A549 (cell line): ENCODE data around the gene SIGMAR1. TPM values are rescaled to one million over a fixed set of nuclear protein-coding genes. Genes with fewer than 3 reads are reported as not detected.
A peak's percentile ranks its signal among the peaks of the same experiment; 100 is the strongest.

Source experiments
- ATAC-seq, 2 experiments: fragments of 200-7000 bp in 1 of 2; fragments of >200 bp in 1 of 2; cut with Nextera tagmentation in 1 of 2; cut with Tn5 transposase in 1 of 2; 3 replicates each; pipeline versions ENCODE4 v1.8.0 to v1.9.1; 2018 to 2020; ENCODE audit warnings: mild to moderate bottlenecking in 1 of 2, moderate library complexity in 1 of 2
- CTCF ChIA-PET: fragments of 300-600 bp; sonication (Branson Sonifier 250); formaldehyde crosslinking; extraction: SDS; loops from one replicate; lab custom pipeline; 2021; ENCODE audit warnings: antibody characterized with exemption, inconsistent platforms; lab: Yijun Ruan, JAX
- POLR2A ChIA-PET: fragments of 350-600 bp; formaldehyde crosslinking; extraction: SDS; loops from one replicate; lab custom pipeline; 2021; ENCODE audit warnings: antibody characterized with exemption, inconsistent platforms; lab: Yijun Ruan, JAX
- DNase-seq, 2 experiments: peaks; one replicate each; pipeline versions ENCODE4 v3.0.0 to v3.0.0-alpha.2; 2011 to 2016; ENCODE audit warnings: low read depth in 1 of 2, low spot score in 1 of 2
- FAIRE-seq: peaks from 2 replicates; lab custom pipeline; 2011; peaks lifted over from hg19 to GRCh38; lab: Jason Lieb, UNC
- H3K27ac ChIP-seq, 2 experiments: fragments of >200 bp; sonication (Bioruptor Twin); formaldehyde crosslinking; 3 replicates each; pipeline ENCODE4 v1.5.1; 2016 to 2017
- H3K4me1 ChIP-seq: fragments of >200 bp; sonication (Bioruptor Twin); formaldehyde crosslinking; 3 replicates; pipeline ENCODE4 v1.6.1; 2016
- H3K4me2 ChIP-seq: fragments of >200 bp; sonication (Bioruptor Twin); formaldehyde crosslinking; 3 replicates; pipeline ENCODE4 v1.6.1; 2016
- H3K4me3 ChIP-seq: fragments of >200 bp; sonication (Bioruptor Twin); formaldehyde crosslinking; 3 replicates; pipeline ENCODE4 v1.5.1; 2016
- H3K9me3 ChIP-seq: fragments of >200 bp; sonication (Bioruptor Twin); formaldehyde crosslinking; 3 replicates; pipeline ENCODE4 v1.6.1; 2016
- CHD2 ChIP-seq: fragments of 150-350 bp; IDR thresholded peaks from 2 replicates; pipeline ENCODE4 v1.6.1; 2014; ENCODE audit warnings: low read length; ENCODE audit not compliant: partially characterized antibody
- EHF ChIP-seq: fragments of 250-450 bp; sonication (Bioruptor Pico); IDR thresholded peaks from 2 replicates; pipeline ENCODE4 v1.5.0; 2020; ENCODE audit warnings: mild to moderate bottlenecking
- ESRRA ChIP-seq: fragments of 150-350 bp; IDR thresholded peaks from 2 replicates; pipeline ENCODE4 v1.6.1; 2014; ENCODE audit warnings: mild to moderate bottlenecking, low read length, borderline replicate concordance
- HMGXB4 ChIP-seq: fragments of 250-450 bp; sonication (Bioruptor Pico); IDR thresholded peaks from 2 replicates; pipeline ENCODE4 v1.5.0; 2021; ENCODE audit warnings: mild to moderate bottlenecking, moderate library complexity, borderline replicate concordance
- HOXA7 ChIP-seq: fragments of 250-450 bp; sonication (Bioruptor Pico); IDR thresholded peaks from 2 replicates; pipeline ENCODE4 v1.5.0; 2020; ENCODE audit warnings: mild to moderate bottlenecking, moderate library complexity
- JUN ChIP-seq, 2 experiments: fragments of >200 bp; sonication (Bioruptor Twin); formaldehyde crosslinking; IDR thresholded peaks; 2 replicates in 1 of 2; 3 replicates in 1 of 2; pipeline ENCODE4 v1.6.1; 2016 to 2017
- MAFK ChIP-seq: fragments of 450-650 bp; IDR thresholded peaks from 2 replicates; pipeline ENCODE4 v1.6.1; 2014; ENCODE audit not compliant: partially characterized antibody
- MAX ChIP-seq: IDR thresholded peaks from 2 replicates; pipeline ENCODE4 v1.6.1; 2012
- MAZ ChIP-seq: fragments of 150-350 bp; IDR thresholded peaks from 2 replicates; pipeline ENCODE4 v1.6.1; 2014; ENCODE audit warnings: antibody characterized with exemption, low read depth, low read length, borderline replicate concordance
- NR3C1 ChIP-seq: fragments of >200 bp; sonication (Bioruptor Twin); formaldehyde crosslinking; IDR thresholded peaks from 3 replicates; pipeline ENCODE4 v1.6.1; 2017
- POLR2AphosphoS2 ChIP-seq: conservative IDR thresholded peaks from 2 replicates; pipeline ENCODE4 v1.6.1; 2012; ENCODE audit warnings: low read length, improper control_type of control experiment, inconsistent platforms
- RNF2 ChIP-seq: fragments of 200-600 bp; sonication (generic); IDR thresholded peaks from 2 replicates; pipeline ENCODE4 v1.6.1; 2016; ENCODE audit warnings: low read depth, mild to moderate bottlenecking, antibody characterized with exemption, moderate library complexity, borderline replicate concordance
- ZSCAN20 ChIP-seq: fragments of 250-450 bp; sonication (Bioruptor Pico); IDR thresholded peaks from 2 replicates; pipeline ENCODE4 v1.8.0; 2022; ENCODE audit warnings: mild to moderate bottlenecking, moderate library complexity
- WGBS: methylation state at CpG from one replicate; pipeline ENCODE4 v1.1.6; 2017; ENCODE audit errors: missing lambda C conversion rate; 5-methylcytosine and 5-hydroxymethylcytosine counted together
- polyA plus RNA-seq, 4 experiments: library from polyadenylated mRNA; depleted of rRNA in 3 of 4; stranded (reverse); fragments of >200 nt; fragmentation: RNase III in 1 of 4; extraction: RNeasy Plus Mini Kit Qiagen cat#74134 plus additional on column Dnase treatment in 1 of 4; gene quantifications; 2 replicates in 3 of 4; 3 replicates in 1 of 4; pipeline ENCODE4 v1.2.3, GENCODE V29; 2011 to 2017
- TF ChIP-seq, protein P1 (sequence below): fragments of 200-600 bp; sonication (generic); IDR thresholded peaks from 2 replicates; pipeline ENCODE4 v1.6.1; 2016; ENCODE audit warnings: antibody characterized with exemption, mild to moderate bottlenecking, moderate library complexity
- TF ChIP-seq, protein P2 (sequence below): fragments of >200 bp; sonication (Bioruptor Twin); formaldehyde crosslinking; IDR thresholded peaks from 2 replicates; pipeline ENCODE4 v1.6.1; 2016
- TF ChIP-seq, protein P3 (sequence below): fragments of 250-450 bp; sonication (Bioruptor Pico); IDR thresholded peaks from 2 replicates; pipeline ENCODE4 v1.5.0; 2020; ENCODE audit warnings: low read depth, mild to moderate bottlenecking, moderate library complexity
- TF ChIP-seq, protein P4 (sequence below): IDR thresholded peaks from 2 replicates; pipeline ENCODE4 v1.6.1; 2012

SIGMAR1 gene
- polyA plus RNA-seq, 2 of the 4 experiments (the other 2 are of a cell fraction) = 64.6 to 150 TPM

DNA sequence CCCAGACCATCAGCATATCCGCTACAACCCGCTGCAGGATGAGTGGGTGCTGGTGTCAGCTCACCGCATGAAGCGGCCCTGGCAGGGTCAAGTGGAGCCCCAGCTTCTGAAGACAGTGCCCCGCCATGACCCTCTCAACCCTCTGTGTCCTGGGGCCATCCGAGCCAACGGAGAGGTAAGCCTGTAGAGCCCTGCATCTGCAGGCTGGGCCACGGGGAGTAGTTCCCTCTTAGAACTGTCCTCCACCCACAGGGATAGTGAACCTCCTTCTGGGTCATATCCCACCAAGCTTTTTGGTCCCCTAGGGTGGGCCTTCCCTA, 9.5 kb upstream of the SIGMAR1 start:
- 23% methylated on average over 8 of the region's 8 CpGs for WGBS
- POLR2A ChIA-PET = interaction anchor here (0.6 to 2.0 kb wide), 5 partner anchors 9 to 973 kb away, joined by 3 to 17 read pairs (median 4); partner anchors contain the start of genes DCTN3 and SIGMAR1
- Histone ChIP-seq H3K4me1 (peaks cover 31% of the 10 kb centered on the region), H3K4me3 (peak overlapping the region; percentile 60), H3K4me2 (peak overlapping the region; percentile 94), H3K27ac (peak overlapping the region; percentile 80 to 94), H3K9me3 (no peaks in the 10 kb centered on the region)
- DNase-seq = no peak
- CTCF ChIA-PET = interaction anchor here (0.7 to 22.6 kb wide), 16 partner anchors 10 to 113 kb away, joined by 3 to 288 read pairs (median 4); partner anchors contain the start of genes CCL27, DCTN3, RPP25L and SIGMAR1
- no peak for TF ChIP-seq HOXA7
- TF ChIP-seq EHF (CRISPR knock-in tag) = no peak
- no peak for TF ChIP-seq MAX
- no peak for TF ChIP-seq HMGXB4 (CRISPR knock-in tag)
- no peak for TF ChIP-seq CHD2
- TF ChIP-seq ESRRA = no peak
- no peak for TF ChIP-seq RNF2
- TF ChIP-seq, protein P1, sequence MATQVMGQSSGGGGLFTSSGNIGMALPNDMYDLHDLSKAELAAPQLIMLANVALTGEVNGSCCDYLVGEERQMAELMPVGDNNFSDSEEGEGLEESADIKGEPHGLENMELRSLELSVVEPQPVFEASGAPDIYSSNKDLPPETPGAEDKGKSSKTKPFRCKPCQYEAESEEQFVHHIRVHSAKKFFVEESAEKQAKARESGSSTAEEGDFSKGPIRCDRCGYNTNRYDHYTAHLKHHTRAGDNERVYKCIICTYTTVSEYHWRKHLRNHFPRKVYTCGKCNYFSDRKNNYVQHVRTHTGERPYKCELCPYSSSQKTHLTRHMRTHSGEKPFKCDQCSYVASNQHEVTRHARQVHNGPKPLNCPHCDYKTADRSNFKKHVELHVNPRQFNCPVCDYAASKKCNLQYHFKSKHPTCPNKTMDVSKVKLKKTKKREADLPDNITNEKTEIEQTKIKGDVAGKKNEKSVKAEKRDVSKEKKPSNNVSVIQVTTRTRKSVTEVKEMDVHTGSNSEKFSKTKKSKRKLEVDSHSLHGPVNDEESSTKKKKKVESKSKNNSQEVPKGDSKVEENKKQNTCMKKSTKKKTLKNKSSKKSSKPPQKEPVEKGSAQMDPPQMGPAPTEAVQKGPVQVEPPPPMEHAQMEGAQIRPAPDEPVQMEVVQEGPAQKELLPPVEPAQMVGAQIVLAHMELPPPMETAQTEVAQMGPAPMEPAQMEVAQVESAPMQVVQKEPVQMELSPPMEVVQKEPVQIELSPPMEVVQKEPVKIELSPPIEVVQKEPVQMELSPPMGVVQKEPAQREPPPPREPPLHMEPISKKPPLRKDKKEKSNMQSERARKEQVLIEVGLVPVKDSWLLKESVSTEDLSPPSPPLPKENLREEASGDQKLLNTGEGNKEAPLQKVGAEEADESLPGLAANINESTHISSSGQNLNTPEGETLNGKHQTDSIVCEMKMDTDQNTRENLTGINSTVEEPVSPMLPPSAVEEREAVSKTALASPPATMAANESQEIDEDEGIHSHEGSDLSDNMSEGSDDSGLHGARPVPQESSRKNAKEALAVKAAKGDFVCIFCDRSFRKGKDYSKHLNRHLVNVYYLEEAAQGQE = no peak
- TF ChIP-seq, protein P2, sequence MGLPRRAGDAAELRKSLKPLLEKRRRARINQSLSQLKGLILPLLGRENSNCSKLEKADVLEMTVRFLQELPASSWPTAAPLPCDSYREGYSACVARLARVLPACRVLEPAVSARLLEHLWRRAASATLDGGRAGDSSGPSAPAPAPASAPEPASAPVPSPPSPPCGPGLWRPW = no peak
- TF ChIP-seq MAZ = no peak
- TF ChIP-seq NR3C1 = no peak
- TF ChIP-seq, protein P3, sequence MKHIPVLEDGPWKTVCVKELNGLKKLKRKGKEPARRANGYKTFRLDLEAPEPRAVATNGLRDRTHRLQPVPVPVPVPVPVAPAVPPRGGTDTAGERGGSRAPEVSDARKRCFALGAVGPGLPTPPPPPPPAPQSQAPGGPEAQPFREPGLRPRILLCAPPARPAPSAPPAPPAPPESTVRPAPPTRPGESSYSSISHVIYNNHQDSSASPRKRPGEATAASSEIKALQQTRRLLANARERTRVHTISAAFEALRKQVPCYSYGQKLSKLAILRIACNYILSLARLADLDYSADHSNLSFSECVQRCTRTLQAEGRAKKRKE (CRISPR knock-in tag) = no peak
- TF ChIP-seq JUN (IDR thresholded peaks at IDR 0.05) = no peak
- no peak for TF ChIP-seq ZSCAN20 (CRISPR knock-in tag)
- no peak for TF ChIP-seq POLR2AphosphoS2
- TF ChIP-seq MAFK = no peak
- TF ChIP-seq, protein P4, sequence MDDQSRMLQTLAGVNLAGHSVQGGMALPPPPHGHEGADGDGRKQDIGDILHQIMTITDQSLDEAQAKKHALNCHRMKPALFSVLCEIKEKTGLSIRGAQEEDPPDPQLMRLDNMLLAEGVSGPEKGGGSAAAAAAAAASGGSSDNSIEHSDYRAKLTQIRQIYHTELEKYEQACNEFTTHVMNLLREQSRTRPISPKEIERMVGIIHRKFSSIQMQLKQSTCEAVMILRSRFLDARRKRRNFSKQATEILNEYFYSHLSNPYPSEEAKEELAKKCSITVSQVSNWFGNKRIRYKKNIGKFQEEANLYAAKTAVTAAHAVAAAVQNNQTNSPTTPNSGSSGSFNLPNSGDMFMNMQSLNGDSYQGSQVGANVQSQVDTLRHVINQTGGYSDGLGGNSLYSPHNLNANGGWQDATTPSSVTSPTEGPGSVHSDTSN = no peak
- FAIRE-seq = no peak
- peak; percentile 25 to 37; a peak in 5 of 6 replicates for ATAC-seq
